Stomach (tissue), 4 donors: Measurements from ENCODE around the gene ZNF74.
"Not testable (repeated sequence)": the region's sequence is repeated elsewhere in the genome, so short reads cannot be mapped to it uniquely, and the experiment has no call there.

Experiments
- EP300 ChIP-seq: sonication (generic); formaldehyde crosslinking; IDR thresholded peaks from one replicate; pipeline ENCODE4 v1.6.1; 2017; ENCODE audit warnings: antibody characterized with exemption
- POLR2AphosphoS5 ChIP-seq, 3 donors: sonication (generic); formaldehyde crosslinking; IDR thresholded peaks; one replicate each; pipeline ENCODE4 v1.6.1; 2016; ENCODE audit warnings: antibody characterized with exemption in 3 of 3
- TF ChIP-seq, protein P1 (sequence below), 7 experiments: fragments of 450-650 bp in 4 of 7; fragments of 200-600 bp in 3 of 7; sonication (generic) in 3 of 7; IDR thresholded peaks; one replicate each; pipeline ENCODE4 v1.5.1; 2016 to 2019; ENCODE audit warnings: antibody characterized with exemption in 7 of 7, control low read depth in 2 of 7, mild to moderate bottlenecking in 1 of 7

DNA sequence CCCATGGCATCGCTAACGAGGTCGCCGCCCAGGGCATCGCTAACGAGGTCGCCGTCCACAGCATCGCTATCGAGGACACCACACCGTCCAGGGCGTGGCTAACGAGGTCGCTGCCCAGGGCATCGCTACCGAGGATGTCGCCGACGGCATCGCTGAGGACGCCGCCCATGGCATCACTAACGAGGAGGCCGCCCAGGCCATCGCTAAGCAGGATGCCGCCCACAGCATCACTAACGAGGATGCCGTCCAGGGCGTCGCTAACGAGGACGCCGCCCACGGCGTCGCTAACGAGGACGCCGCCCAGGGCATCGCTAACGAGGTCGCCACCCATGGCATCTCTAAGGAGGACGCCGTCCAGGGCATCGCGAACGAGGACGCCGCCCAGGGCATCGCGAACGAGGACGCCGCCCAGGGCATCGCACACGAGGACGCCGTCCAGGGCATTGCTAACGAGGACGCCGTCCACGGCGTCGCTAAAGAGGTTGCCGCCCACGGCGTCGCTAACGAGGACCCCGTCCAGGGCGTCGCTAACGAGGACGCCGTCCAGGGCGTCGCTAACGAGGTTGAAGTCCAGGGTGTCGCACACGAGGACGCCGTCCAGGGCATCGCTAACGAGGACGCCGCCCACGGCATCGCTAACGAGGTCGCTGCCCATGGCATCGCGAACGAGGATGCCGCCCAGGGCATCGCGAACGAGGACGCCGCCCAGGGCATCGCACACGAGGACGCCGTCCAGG is 35.3 kb upstream of the ZNF74 start:
- TF ChIP-seq, protein P1, sequence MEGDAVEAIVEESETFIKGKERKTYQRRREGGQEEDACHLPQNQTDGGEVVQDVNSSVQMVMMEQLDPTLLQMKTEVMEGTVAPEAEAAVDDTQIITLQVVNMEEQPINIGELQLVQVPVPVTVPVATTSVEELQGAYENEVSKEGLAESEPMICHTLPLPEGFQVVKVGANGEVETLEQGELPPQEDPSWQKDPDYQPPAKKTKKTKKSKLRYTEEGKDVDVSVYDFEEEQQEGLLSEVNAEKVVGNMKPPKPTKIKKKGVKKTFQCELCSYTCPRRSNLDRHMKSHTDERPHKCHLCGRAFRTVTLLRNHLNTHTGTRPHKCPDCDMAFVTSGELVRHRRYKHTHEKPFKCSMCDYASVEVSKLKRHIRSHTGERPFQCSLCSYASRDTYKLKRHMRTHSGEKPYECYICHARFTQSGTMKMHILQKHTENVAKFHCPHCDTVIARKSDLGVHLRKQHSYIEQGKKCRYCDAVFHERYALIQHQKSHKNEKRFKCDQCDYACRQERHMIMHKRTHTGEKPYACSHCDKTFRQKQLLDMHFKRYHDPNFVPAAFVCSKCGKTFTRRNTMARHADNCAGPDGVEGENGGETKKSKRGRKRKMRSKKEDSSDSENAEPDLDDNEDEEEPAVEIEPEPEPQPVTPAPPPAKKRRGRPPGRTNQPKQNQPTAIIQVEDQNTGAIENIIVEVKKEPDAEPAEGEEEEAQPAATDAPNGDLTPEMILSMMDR (IDR thresholded peaks at IDR 0.05), result not testable (repeated sequence)
- not testable (repeated sequence) for TF ChIP-seq EP300; POLR2AphosphoS5 (IDR thresholded peaks at IDR 0.05)
